ENCODE data around the gene R3HCC1L.
A peak's percentile ranks its signal among the peaks of the same experiment; 100 is the strongest.

Gene R3HCC1L

DNA sequence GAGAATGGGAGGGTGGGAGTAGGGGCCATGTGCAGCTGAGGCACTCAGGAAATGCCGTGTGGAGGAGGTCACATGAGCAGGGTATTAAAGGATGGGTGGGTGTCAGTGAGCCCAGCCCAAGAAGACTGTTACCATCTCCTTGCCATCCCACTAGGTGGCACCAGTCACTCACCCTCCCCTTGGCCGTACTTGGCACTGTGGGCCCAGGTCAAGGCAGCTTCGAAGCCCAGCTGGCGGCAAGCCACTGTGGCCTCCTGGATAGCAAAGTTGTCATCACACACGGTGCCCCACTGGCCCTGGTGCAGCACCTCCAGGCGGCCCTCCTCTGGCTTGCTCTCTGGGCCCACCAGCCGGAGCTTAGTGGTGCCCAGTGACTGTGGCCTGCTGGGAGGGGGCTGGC is 128.1 kb downstream of the R3HCC1L start:
- DNase-seq = no peak

DNA sequence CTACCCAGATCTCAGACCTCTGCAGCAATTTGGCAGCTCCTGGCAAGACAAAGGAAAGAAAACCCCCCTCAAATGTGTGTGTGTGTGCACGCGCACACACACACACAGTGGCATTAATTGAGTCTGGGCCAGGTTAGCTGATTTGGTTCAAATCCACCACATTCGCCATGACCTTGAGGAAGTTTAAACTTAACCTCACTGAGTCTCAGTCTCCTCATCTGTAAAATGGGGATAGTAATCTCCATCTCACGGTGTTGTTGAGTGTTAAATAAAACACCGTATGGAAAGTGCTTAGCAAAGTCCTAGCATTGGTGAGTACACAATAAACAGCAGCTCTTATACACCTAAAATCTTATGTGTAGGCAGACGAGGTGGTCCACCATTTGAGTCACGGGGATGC is 128.6 kb downstream of the R3HCC1L start:
- DNase-seq = no peak

- DNase-seq = peak; percentile 17
Measured at GRCh38 chr10:98264378-98265065, 130.1 kb downstream of the R3HCC1L start.

DNA sequence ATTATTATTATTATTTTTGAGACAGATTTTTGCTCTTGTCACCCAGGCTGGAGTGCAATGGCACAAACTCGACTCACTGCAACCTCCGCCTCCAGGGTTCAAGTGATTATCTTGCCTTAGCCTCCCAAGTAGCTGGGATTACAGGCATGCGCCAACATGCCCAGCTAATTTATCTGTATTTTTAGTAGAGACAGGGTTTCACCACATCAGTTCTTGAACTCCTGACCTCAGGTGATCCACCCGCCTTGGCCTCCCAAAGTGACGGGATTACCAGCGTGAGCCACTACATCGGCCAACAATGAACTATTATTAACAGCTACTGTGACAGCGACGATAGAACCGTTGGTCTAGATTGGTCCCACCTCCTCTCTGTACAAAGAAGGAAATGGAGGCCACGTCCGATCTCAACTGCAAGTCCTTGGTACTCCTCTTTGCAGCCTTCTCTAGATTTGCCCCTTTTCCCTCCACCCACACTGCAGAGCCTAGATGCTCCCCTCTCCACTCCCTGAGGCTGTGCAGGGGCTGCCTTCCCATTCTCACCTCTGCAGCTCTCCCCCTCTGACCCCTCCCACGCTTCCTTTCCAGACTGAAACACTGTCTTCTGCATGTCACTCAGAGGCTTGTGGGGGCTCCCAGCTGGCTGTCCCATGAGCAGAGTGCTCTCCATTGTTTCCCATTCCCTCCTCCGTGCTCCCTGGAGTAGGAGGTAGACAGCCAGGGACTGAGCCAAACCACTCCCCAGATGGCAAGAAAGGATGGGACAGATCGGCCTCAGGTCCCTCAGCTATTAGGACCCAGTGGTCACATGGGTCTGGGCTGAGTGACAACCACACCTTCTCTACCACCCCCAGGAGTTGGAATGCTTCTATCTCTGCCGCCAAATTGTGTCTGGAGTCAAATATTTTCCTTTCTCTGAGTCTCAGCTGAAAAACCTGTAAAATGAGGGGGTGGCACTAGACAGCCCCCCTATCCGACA is 131.2 kb downstream of the R3HCC1L start:
- DNase-seq = no peak

GRCh38 chr10:98266647-98267046 is 132.2 kb downstream of the R3HCC1L start:
- no peak for DNase-seq

GRCh38 chr10:98267069-98267893 is 132.8 kb downstream of the R3HCC1L start:
- DNase-seq = no peak

DNA sequence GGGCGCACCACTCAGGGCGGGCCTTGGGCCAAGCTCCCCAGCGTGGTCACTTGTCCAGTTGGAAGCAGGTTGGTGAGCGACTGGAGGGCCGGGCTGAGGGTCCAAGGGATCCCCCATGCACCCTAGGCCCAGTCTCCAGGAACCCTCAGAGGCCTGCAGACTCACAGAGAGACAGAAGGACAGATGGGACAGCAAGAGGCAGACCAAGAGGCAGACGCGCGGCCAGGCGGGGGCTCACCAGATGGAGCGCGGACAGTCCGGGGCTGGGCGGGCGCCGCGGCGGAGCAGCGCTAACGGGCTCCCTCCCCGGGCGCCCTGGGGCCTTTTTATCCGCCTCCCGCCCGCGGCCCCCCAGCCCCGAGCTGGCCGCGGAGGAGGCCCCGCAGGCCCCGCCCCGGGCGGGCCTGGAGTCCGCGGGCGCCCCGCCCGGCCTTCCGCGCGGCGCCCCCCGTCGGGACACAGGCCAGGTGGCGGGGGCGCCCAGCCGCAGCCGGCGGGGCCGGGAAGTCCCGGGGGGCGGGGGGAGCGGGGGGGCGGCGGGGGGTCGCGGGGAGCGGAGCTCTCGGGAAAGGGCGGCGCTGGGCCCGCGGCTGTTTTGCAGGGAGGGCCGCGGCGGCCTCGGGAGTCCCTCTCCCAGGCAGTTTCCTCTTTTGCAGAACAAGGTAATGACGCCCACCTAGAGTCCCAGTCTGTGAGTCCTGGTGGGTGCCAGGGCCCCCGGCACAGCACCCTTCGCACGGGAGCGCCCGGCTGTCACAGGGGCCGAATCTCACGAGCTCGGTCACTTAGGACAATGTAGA is 133.6 kb downstream of the R3HCC1L start, which contains the start of gene LOXL4:
Gene LOXL4, minus strand, starts transcription at position 301 of the 800 bp plus-strand sequence. CDS start 5,175 bp downstream, outside the sequence.
- DNase-seq = no peak

GRCh38 chr10:98268694-98269431 is 134.4 kb downstream of the R3HCC1L start:
- no peak for DNase-seq

DNA sequence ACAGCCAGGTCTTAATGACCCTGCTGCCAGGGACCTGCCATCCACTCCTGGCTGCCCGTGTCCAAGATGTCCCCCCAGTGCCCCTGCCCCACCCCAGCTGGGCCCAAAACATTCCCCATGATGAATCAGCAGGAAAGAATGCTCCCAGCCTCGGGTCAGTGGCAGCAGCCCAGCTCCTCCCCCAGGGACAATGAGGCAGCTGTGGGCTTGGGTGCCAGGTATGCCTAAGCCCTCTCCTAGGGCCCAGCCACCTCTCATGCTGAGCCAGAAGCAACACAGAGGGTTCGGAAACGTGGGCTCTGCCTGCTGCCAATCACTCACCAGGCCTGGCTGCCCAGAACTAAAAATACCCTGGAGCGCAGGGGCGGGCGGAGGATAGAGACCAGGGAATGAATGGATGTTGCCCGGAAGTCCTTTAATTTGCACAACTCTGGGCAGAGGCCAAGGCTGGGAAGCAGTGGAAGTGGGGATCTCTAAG is 135.0 kb downstream of the R3HCC1L start:
- DNase-seq = no peak

- no peak for DNase-seq
Measured at GRCh38 chr10:98270073-98270740, 135.8 kb downstream of the R3HCC1L start.

GRCh38 chr10:98270786-98271185 is 136.3 kb downstream of the R3HCC1L start:
- no peak for DNase-seq

DNA sequence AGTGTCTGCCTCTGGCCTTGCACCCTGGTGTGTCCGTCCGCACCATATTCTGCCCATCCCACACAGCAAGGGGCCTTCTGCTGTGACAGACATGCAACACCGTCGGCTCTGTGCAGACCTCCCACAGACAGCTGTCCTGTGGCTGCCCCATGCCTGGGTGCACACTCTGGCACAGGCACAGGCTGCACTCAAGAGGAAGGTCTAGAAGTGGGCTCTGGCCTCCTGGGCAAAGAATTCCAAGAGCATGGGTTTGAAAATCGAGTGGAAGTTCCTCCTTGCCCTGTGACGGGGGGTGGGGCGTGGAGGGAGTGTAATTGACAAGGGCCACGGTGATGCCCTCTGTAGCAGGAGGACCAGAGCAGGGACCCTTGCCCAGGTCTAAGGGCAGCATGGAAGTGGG is 137.8 kb downstream of the R3HCC1L start:
- no peak for DNase-seq

GRCh38 chr10:98272656-98273055 is 138.2 kb downstream of the R3HCC1L start:
- no peak for DNase-seq

- no peak for DNase-seq
Measured at GRCh38 chr10:98273057-98273850, 138.8 kb downstream of the R3HCC1L start.

- no peak for DNase-seq
Measured at GRCh38 chr10:98274562-98274961, 140.1 kb downstream of the R3HCC1L start.

- no peak for DNase-seq
Measured at GRCh38 chr10:98276311-98276710, 141.9 kb downstream of the R3HCC1L start.

GRCh38 chr10:98285416-98285815 is 151.0 kb downstream of the R3HCC1L start:
- DNase-seq = no peak

- no peak for DNase-seq
Measured at GRCh38 chr10:98286419-98286818, 152.0 kb downstream of the R3HCC1L start.

GRCh38 chr10:98287321-98287720 is 152.9 kb downstream of the R3HCC1L start:
- no peak for DNase-seq

DNA sequence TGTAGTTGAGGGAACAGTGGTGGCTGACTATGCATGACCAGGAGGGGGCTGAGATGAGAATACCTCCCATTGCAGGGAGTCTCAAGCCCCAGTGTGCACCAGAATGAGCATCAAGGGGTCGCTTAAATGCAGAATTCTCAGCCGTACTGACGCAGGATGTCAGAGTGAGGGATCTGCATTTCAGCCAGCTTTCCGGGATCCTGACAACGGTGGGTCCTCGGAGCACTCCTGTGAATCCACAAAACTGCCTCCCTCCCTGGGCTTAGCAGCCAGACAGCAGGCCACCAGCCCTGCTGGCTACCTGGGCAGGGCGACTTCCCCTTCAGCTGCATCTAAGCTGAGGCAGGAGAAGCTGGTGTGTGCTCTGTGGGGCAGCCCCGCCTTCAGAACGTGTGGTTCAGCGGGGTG is 155.3 kb downstream of the R3HCC1L start:
- DNase-seq = no peak

Measured in GF-D8 (cell line).